GM12878 (cell line): ENCODE data around the gene SLC25A17. TPM values are rescaled to one million over a fixed set of nuclear protein-coding genes. Genes with fewer than 3 reads are reported as not detected.

Experiments used
- ATAC-seq: fragments of 200-7000 bp; cut with Tn5 transposase; 3 replicates; pipeline ENCODE4 v1.9.1; 2020; ENCODE audit warnings: mild to moderate bottlenecking, moderate library complexity
- BruUV-seq: library from RNA; stranded (reverse); fragments of 400-500 nt; replicated peaks from 2 replicates; lab custom pipeline; 2021; lab: Mats Ljungman, UMichigan
- CTCF ChIA-PET: fragments of 300-600 bp; sonication (Branson Sonifier 250); formaldehyde crosslinking; extraction: SDS; loops from one replicate; lab custom pipeline; 2021; ENCODE audit warnings: inconsistent platforms; lab: Yijun Ruan, JAX
- POLR2A ChIA-PET: fragments of 350-600 bp; formaldehyde crosslinking; extraction: SDS; loops from one replicate; lab custom pipeline; 2021; ENCODE audit warnings: inconsistent platforms; lab: Charles Lee
- RAD21 ChIA-PET: fragments of 300-600 bp; sonication (Branson Sonifier 250); formaldehyde crosslinking; loops from one replicate; lab custom pipeline; 2023; ENCODE audit warnings: antibody characterized with exemption; ENCODE audit not compliant: unreplicated experiment; lab: Charles Lee
- SMC1A ChIA-PET: fragments of 300-600 bp; sonication (Branson Sonifier 250); formaldehyde crosslinking; loops from one replicate; lab custom pipeline; 2023; ENCODE audit not compliant: unreplicated experiment, uncharacterized antibody; lab: Charles Lee
- DNase-seq: peaks from one replicate; pipeline ENCODE4 v3.0.0-alpha.2; 2011; ENCODE audit warnings: low read depth, low spot score
- FAIRE-seq: peaks from 3 replicates; lab custom pipeline; 2011; peaks lifted over from hg19 to GRCh38; lab: Jason Lieb, UNC
- H2AFZ ChIP-seq: 2 replicates; pipeline ENCODE4 v1.6.0; 2011; ENCODE audit warnings: low read depth, low read length, control low read depth; ENCODE audit not compliant: control insufficient read depth
- H3K27ac ChIP-seq: 2 replicates; pipeline ENCODE4 v1.5.1; 2011; ENCODE audit warnings: control low read depth; ENCODE audit not compliant: control insufficient read depth, insufficient read depth
- H3K27me3 ChIP-seq, 2 experiments: replicated peaks in 1 of 2; 2 replicates each; pipeline versions ENCODE4 v1.6.0 to v1.6.1; 2011; ENCODE audit warnings: low read length in 1 of 2; ENCODE audit not compliant: control insufficient read depth in 2 of 2, insufficient read depth in 2 of 2
- H3K36me3 ChIP-seq, 2 experiments: 2 replicates each; pipeline ENCODE4 v1.5.1; 2011; ENCODE audit warnings: low read length in 1 of 2; ENCODE audit not compliant: control insufficient read depth in 2 of 2, insufficient read depth in 2 of 2
- H3K4me1 ChIP-seq: 2 replicates; pipeline ENCODE4 v1.6.1; 2011; ENCODE audit warnings: mild to moderate bottlenecking, low read length, moderate library complexity, mixed read lengths; ENCODE audit not compliant: control insufficient read depth, insufficient read depth
- H3K4me2 ChIP-seq: 2 replicates; pipeline ENCODE4 v1.6.0; 2011; ENCODE audit warnings: control low read depth; ENCODE audit not compliant: control insufficient read depth, insufficient read depth
- H3K4me3 ChIP-seq: fragments of 200-600 bp; sonication (generic); 2 replicates; pipeline ENCODE4 v1.5.1; 2016
- H3K79me2 ChIP-seq: 2 replicates; pipeline ENCODE4 v1.6.0; 2011; ENCODE audit warnings: low read length; ENCODE audit not compliant: control insufficient read depth, insufficient read depth
- H3K9ac ChIP-seq: 2 replicates; pipeline ENCODE4 v1.8.0; 2011; ENCODE audit warnings: low read length, control low read depth, mixed read lengths; ENCODE audit not compliant: control insufficient read depth, insufficient read depth
- H3K9me3 ChIP-seq: replicated peaks from 3 replicates; pipeline ENCODE4 v1.5.1; 2011; ENCODE audit warnings: mild to moderate bottlenecking, low read length; ENCODE audit not compliant: control insufficient read depth, insufficient read depth
- H4K20me1 ChIP-seq: 2 replicates; pipeline ENCODE4 v1.6.0; 2011; ENCODE audit not compliant: control insufficient read depth, insufficient read depth
- ASH2L ChIP-seq: fragments of 300-600, 200-600 bp; sonication (generic); IDR thresholded peaks from 2 replicates; pipeline ENCODE4 v1.6.1; 2017; ENCODE audit warnings: low read depth, mild to moderate bottlenecking, borderline replicate concordance
- EGR1 ChIP-seq, 2 experiments: IDR thresholded peaks; 1 replicate in 1 of 2; 2 replicates in 1 of 2; pipeline ENCODE4 v1.6.1; 2011 to 2012; ENCODE audit warnings: low read depth in 2 of 2, low read length in 2 of 2, borderline replicate concordance in 1 of 2, mild to moderate bottlenecking in 1 of 2, moderate library complexity in 1 of 2
- GABPA ChIP-seq: IDR thresholded peaks from 2 replicates; pipeline ENCODE4 v1.6.1; 2014; ENCODE audit warnings: antibody characterized with exemption, low read depth, mild to moderate bottlenecking, inconsistent platforms
- IKZF1 ChIP-seq: fragments of 450-650 bp; conservative IDR thresholded peaks from 2 replicates; pipeline ENCODE4 v1.6.1; 2017; ENCODE audit warnings: antibody characterized with exemption, mild to moderate bottlenecking
- POLR2A ChIP-seq: IDR thresholded peaks from 2 replicates; pipeline ENCODE4 v1.6.1; 2011; ENCODE audit warnings: low read depth, mild to moderate bottlenecking, low read length
- POLR2AphosphoS2 ChIP-seq: IDR thresholded peaks from 2 replicates; pipeline ENCODE4 v1.6.1; 2011; ENCODE audit warnings: low read depth, mild to moderate bottlenecking, low read length, improper control_type of control experiment, moderate library complexity
- RAD51 ChIP-seq: fragments of 450-650 bp; IDR thresholded peaks from 2 replicates; pipeline ENCODE4 v1.6.1; 2016; ENCODE audit warnings: moderate library complexity, mild to moderate bottlenecking, inconsistent platforms
- RBBP5 ChIP-seq: fragments of 200-600 bp; sonication (generic); conservative IDR thresholded peaks from 2 replicates; pipeline ENCODE4 v1.6.1; 2016
- WGBS: methylation state at CpG from one replicate; pipeline ENCODE4 v1.1.6; 2016; ENCODE audit warnings: low lambda C conversion rate; ENCODE audit not compliant: insufficient replicate concordance, insufficient coverage; ENCODE audit errors: missing lambda C conversion rate; 5-methylcytosine and 5-hydroxymethylcytosine counted together
- in situ Hi-C: fragments of 300-500 bp; cut with MboI; formaldehyde crosslinking; loops from 9 replicates; pipeline ENCODE4 v1.14.3; 2018; ENCODE audit warnings: mixed read lengths
- intact Hi-C: fragments of 100-400 bp; cut with micrococcal nuclease; formaldehyde crosslinking; loops from one replicate; pipeline ENCODE4 v1.14.2; 2022; ENCODE audit not compliant: unreplicated experiment
- polyA plus RNA-seq, 11 experiments: library from polyadenylated mRNA; depleted of rRNA in 4 of 11; unstranded in 6 of 11; stranded (reverse) in 5 of 11; fragments of >200 nt; fragmentation: Nextera tagmentation in 4 of 11; fragmentation: Illumina TruSeq in 1 of 11; extraction: Ambion mirVana in 4 of 11; extraction: Trizol in 1 of 11; gene quantifications; 1 replicate in 1 of 11; 2 replicates in 10 of 11; pipeline versions ENCODE4 v1.2.1 to v1.2.3, GENCODE V29; 2011 to 2016; ENCODE audit warnings: inconsistent platforms in 2 of 11, missing spikeins in 2 of 11, low read depth in 1 of 11
- total RNA-seq, 4 experiments: library from RNA; depleted of rRNA in 3 of 4; stranded (reverse); fragments of >200 nt in 3 of 4; fragmentation: Illumina TruSeq in 1 of 4; extraction: Trizol in 1 of 4; gene quantifications; 2 replicates each; pipeline versions ENCODE4 v1.2.1 to v1.2.3, GENCODE V29; 2013 to 2021
- TF ChIP-seq, protein P1 (sequence below): IDR thresholded peaks from 2 replicates; pipeline ENCODE4 v1.6.1; 2012; ENCODE audit warnings: low read depth, low read length, improper control_type of control experiment

The SLC25A17 gene
- total and polyA plus RNA-seq, 10 of the 15 experiments (the other 5 are each of a cell fraction or from before 2014, with no cell fraction given): 37.5 to 113 (median 62.3) TPM

DNA sequence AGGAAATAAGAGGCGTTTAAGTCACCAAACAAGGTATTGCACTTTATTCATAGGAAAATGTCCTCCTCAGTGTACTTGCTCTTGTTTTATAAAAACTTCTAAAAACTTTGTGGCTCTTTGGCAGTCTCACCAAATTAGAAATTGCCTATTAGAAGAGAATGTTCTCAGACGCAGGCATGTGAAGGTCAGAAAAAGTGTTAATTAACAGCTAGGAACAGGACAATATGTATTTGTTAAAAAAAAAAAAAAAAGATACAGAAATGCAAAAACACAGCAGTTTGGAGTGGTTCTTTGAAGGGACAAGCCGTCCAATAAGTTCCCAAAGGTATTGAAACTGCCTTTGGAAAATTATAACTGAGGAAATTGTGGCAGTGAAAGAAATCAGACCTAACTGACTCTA, 67.9 kb downstream of the SLC25A17 start:
- Histone ChIP-seq H3K36me3 (no peaks in the 10 kb centered on the region), H3K4me1 (no peaks in the 10 kb centered on the region), H3K79me2 (no peaks in the 10 kb centered on the region), H2AFZ (no peak overlapping the region), H3K4me2 (no peak overlapping the region)
- ATAC-seq: no peak
- 38% methylated on average over 3 of the region's 3 CpGs for WGBS
- TF ChIP-seq POLR2AphosphoS2: no peak
- no peak for TF ChIP-seq ASH2L
- no peak for TF ChIP-seq IKZF1
- no peak for TF ChIP-seq GABPA
- TF ChIP-seq, protein P1, sequence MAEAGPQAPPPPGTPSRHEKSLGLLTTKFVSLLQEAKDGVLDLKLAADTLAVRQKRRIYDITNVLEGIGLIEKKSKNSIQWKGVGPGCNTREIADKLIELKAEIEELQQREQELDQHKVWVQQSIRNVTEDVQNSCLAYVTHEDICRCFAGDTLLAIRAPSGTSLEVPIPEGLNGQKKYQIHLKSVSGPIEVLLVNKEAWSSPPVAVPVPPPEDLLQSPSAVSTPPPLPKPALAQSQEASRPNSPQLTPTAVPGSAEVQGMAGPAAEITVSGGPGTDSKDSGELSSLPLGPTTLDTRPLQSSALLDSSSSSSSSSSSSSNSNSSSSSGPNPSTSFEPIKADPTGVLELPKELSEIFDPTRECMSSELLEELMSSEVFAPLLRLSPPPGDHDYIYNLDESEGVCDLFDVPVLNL: no peak
- no peak for TF ChIP-seq RAD51
- TF ChIP-seq POLR2A: no peak
- no peak for TF ChIP-seq RBBP5
- no peak for TF ChIP-seq EGR1 (IDR thresholded peaks at IDR 0.05; ENCODE audit: borderline replicate concordance in 1 of 2, low read depth in 2 of 2, low read length in 2 of 2)
- TF ChIP-seq, all 136 proteins: peak for 0
- ChIA-PET RAD21 (no interaction called here), POLR2A (interaction anchor here (0.6 kb wide), 2 partner anchors 13 to 302 kb away, joined by 3 to 4 read pairs; no protein-coding TSS in a partner anchor), SMC1A (interaction anchor here (1.0 to 1.8 kb wide), 5 partner anchors 9 to 148 kb away, joined by 3 to 4 read pairs (median 3); no protein-coding TSS in a partner anchor), CTCF (interaction anchor here (1.0 to 1.6 kb wide), 4 partner anchors 9 to 315 kb away, joined by 3 to 6 read pairs (median 4); no protein-coding TSS in a partner anchor)
- no peaks in the 10 kb centered on the region for H3K27me3 ChIP-seq
- no peak overlapping the region for H3K4me3 ChIP-seq
- no peak for DNase-seq
- H3K9ac ChIP-seq: no peak overlapping the region
- intact Hi-C loops: no loop called here
- no peaks in the 10 kb centered on the region for H4K20me1 ChIP-seq
- in situ Hi-C loops: no loop called here
- BruUV-seq: no TSS peak
- no peaks in the 10 kb centered on the region; the same call in 2 of the 3 replicates for H3K9me3 ChIP-seq
- no peak for FAIRE-seq
- H3K27ac ChIP-seq: no peak overlapping the region
